ENCODE data around the gene FFAR1. TPM values are rescaled to one million over a fixed set of nuclear protein-coding genes. Genes with fewer than 3 reads are reported as not detected.

The FFAR1 gene
- total and polyA plus RNA-seq, 2 donors (not counting 3 experiments of a cell fraction or from before 2014, with no cell fraction given), result not detected

- TF ChIP-seq POLR2AphosphoS5 (IDR thresholded peaks at IDR 0.05; ENCODE audit: insufficient read depth, low read depth, low read length) (no peak), FOS (IDR thresholded peaks at IDR 0.05; ENCODE audit: borderline replicate concordance, insufficient read depth, low read length) (no peak), CTCF (IDR thresholded peaks at IDR 0.05; ENCODE audit: extremely low read depth in 1 of 2, insufficient read depth in 1 of 2, low read depth in 1 of 2, low read length in 2 of 2) (no peak), GATA2 (IDR thresholded peaks at IDR 0.05; ENCODE audit: insufficient read depth, insufficient read length, low read depth, low read length) (no peak), MYC (IDR thresholded peaks at IDR 0.05; ENCODE audit: low read depth, low read length) (no peak), EZH2 (IDR thresholded peaks at IDR 0.05; ENCODE audit: borderline replicate concordance, low read depth, low read length, severe bottlenecking) (no peak), POLR2A (IDR thresholded peaks at IDR 0.05; ENCODE audit: low read depth, low read length) (no peak), MAX (IDR thresholded peaks at IDR 0.05; ENCODE audit: insufficient read depth, insufficient read length) (no peak), JUN (IDR thresholded peaks at IDR 0.05; ENCODE audit: borderline replicate concordance, insufficient read depth, insufficient read length, low read depth) (no peak)
- ChIA-PET POLR2A (no interaction called here), CTCF (no interaction called here)
- H3K4me3 ChIP-seq (replicated peaks in 1 of 3; ENCODE audit: insufficient read depth in 1 of 3, low read depth in 1 of 3, low read length in 3 of 3), result no peak overlapping the region
- H3K27me3 ChIP-seq (ENCODE audit: control insufficient read depth in 2 of 2, insufficient read depth in 2 of 2, low read length in 2 of 2), result peaks cover 0 to 2% of the 10 kb centered on the region in 2 experiments
- H3K9ac ChIP-seq (replicated peaks; ENCODE audit: extremely low read depth, insufficient read depth, low read length), result no peak overlapping the region
- no peak overlapping the region for H3K4me2 ChIP-seq (ENCODE audit: insufficient read depth, low read length)
- intact Hi-C loops (cut with micrococcal nuclease), result no loop called here
- BruUV-seq (replicated peaks), result no TSS peak
- H3K27ac ChIP-seq (ENCODE audit: insufficient read depth, low read depth, low read length), result no peak overlapping the region
- no peaks in the 10 kb centered on the region for H3K9me1 ChIP-seq (replicated peaks; ENCODE audit: control insufficient read depth, extremely low read depth, insufficient read depth, low read length)
- no peaks in the 10 kb centered on the region for H3K36me3 ChIP-seq (ENCODE audit: control insufficient read depth in 2 of 2, extremely low read depth in 1 of 2, insufficient read depth in 2 of 2, low read length in 2 of 2)
- H3K79me2 ChIP-seq (ENCODE audit: control insufficient read depth, insufficient read depth, low read length), result no peaks in the 10 kb centered on the region
- H2AFZ ChIP-seq (ENCODE audit: low read depth, low read length), result no peak overlapping the region
- no peaks in the 10 kb centered on the region for H4K20me1 ChIP-seq (replicated peaks; ENCODE audit: control insufficient read depth, extremely low read depth, insufficient read depth, low read length)
- FAIRE-seq (peak; percentile 18), DNase-seq (ENCODE audit: low read depth, low spot score) (no peak)
- dilution Hi-C loops (cut with MboI; ENCODE audit: extremely low pct_ligation_motif_present, low sequenced_read_pairs), result no loop called here
- H3K4me1 ChIP-seq (ENCODE audit: control insufficient read depth, extremely low read depth, insufficient read depth, low read length), result no peaks in the 10 kb centered on the region
- H3K9me3 ChIP-seq (replicated peaks; ENCODE audit: control insufficient read depth, insufficient read depth, low read length), result no peaks in the 10 kb centered on the region
These were observed 48.7 kb downstream of the FFAR1 start for GRCh38 chr19:35396240-35396885.
